HEK293 (cell line): ENCODE results near the gene ELOVL7.

Experiments used
- CTCF ChIA-PET: fragments of 350-600 bp; formaldehyde crosslinking; extraction: SDS; loops from one replicate; lab custom pipeline; 2021; ENCODE audit warnings: antibody characterized with exemption; lab: Yijun Ruan, JAX
- POLR2A ChIA-PET: fragments of 300-600 bp; formaldehyde crosslinking; extraction: SDS; loops from one replicate; lab custom pipeline; 2020; ENCODE audit warnings: antibody characterized with exemption, inconsistent platforms; lab: Yijun Ruan, JAX
- H3K27ac ChIP-seq: fragments of 200-500 bp; sonication (Bioruptor generic); 2 replicates; pipeline ENCODE4 v1.5.1; 2014; ENCODE audit warnings: low read depth, low read length, control low read depth, inconsistent platforms; ENCODE audit errors: extremely low read depth
- H3K36me3 ChIP-seq, 2 experiments: fragments of 200-500 bp in 1 of 2; sonication (Bioruptor generic) in 1 of 2; 1 replicate in 1 of 2; 2 replicates in 1 of 2; pipeline ENCODE4 v1.5.1; 2014 to 2017; ENCODE audit warnings: inconsistent platforms in 2 of 2, low read length in 2 of 2; ENCODE audit not compliant: control insufficient read depth in 2 of 2, insufficient read depth in 1 of 2
- H3K4me1 ChIP-seq: fragments of 200-500 bp; sonication (Bioruptor generic); 2 replicates; pipeline ENCODE4 v1.5.1; 2014; ENCODE audit warnings: mild to moderate bottlenecking, low read length, inconsistent platforms; ENCODE audit not compliant: control insufficient read depth, insufficient read depth
- H3K4me3 ChIP-seq: 2 replicates; pipeline ENCODE4 v1.5.1; 2011; ENCODE audit warnings: low read depth, mild to moderate bottlenecking, control low read depth, low read length, moderate library complexity
- H3K9me3 ChIP-seq: fragments of 200-500 bp; sonication (Bioruptor generic); 2 replicates; pipeline ENCODE4 v1.5.1; 2014; ENCODE audit warnings: low read depth, low read length, inconsistent platforms; ENCODE audit not compliant: control insufficient read depth, insufficient read depth
- KLF17 ChIP-seq: fragments of 450-650 bp; formaldehyde crosslinking; IDR thresholded peaks from 2 replicates; pipeline ENCODE4 v1.5.1; 2016; ENCODE audit warnings: missing biosample characterization, missing genetic modification characterization
- KLF8 ChIP-seq: fragments of 450-650 bp; formaldehyde crosslinking; IDR thresholded peaks from 2 replicates; pipeline ENCODE4 v1.5.1; 2016; ENCODE audit warnings: missing biosample characterization, missing genetic modification characterization
- PRDM10 ChIP-seq: fragments of 450-650 bp; formaldehyde crosslinking; IDR thresholded peaks from 2 replicates; pipeline ENCODE4 v1.5.1; 2016; ENCODE audit warnings: missing biosample characterization, missing genetic modification characterization
- PRDM4 ChIP-seq: fragments of 450-650 bp; formaldehyde crosslinking; IDR thresholded peaks from 2 replicates; pipeline ENCODE4 v1.5.1; 2017; ENCODE audit warnings: missing biosample characterization, missing genetic modification characterization
- ZNF112 ChIP-seq: fragments of 450-650 bp; formaldehyde crosslinking; IDR thresholded peaks from 2 replicates; pipeline ENCODE4 v1.5.0; 2017; ENCODE audit warnings: missing biosample characterization, missing genetic modification characterization
- ZNF19 ChIP-seq: fragments of 450-650 bp; formaldehyde crosslinking; IDR thresholded peaks from 2 replicates; pipeline ENCODE4; 2016; ENCODE audit warnings: missing biosample characterization, missing genetic modification characterization, low read depth
- ZNF2 ChIP-seq: fragments of 450-650 bp; formaldehyde crosslinking; IDR thresholded peaks from 2 replicates; pipeline ENCODE4 v1.5.1; 2016; ENCODE audit warnings: missing biosample characterization, missing genetic modification characterization
- ZNF221 ChIP-seq: fragments of 450-650 bp; formaldehyde crosslinking; IDR thresholded peaks from 2 replicates; pipeline ENCODE4 v1.5.1; 2017; ENCODE audit warnings: missing biosample characterization, missing genetic modification characterization, borderline replicate concordance
- ZNF239 ChIP-seq: fragments of 450-650 bp; formaldehyde crosslinking; IDR thresholded peaks from 2 replicates; pipeline ENCODE4 v1.5.1; 2016; ENCODE audit warnings: missing biosample characterization, missing genetic modification characterization
- ZNF280D ChIP-seq: fragments of 450-650 bp; formaldehyde crosslinking; IDR thresholded peaks from 2 replicates; pipeline ENCODE4 v1.5.1; 2016; ENCODE audit warnings: missing biosample characterization, missing genetic modification characterization
- ZNF548 ChIP-seq: fragments of 450-650 bp; formaldehyde crosslinking; IDR thresholded peaks from 2 replicates; pipeline ENCODE4 v1.5.1; 2016; ENCODE audit warnings: missing biosample characterization, missing genetic modification characterization
- ZXDB ChIP-seq: fragments of 450-650 bp; formaldehyde crosslinking; IDR thresholded peaks from 2 replicates; pipeline ENCODE4 v1.5.1; 2016; ENCODE audit warnings: missing biosample characterization, missing genetic modification characterization

ELOVL7 gene

GRCh38 chr5:60886158-60886557 is 42.1 kb upstream of the ELOVL7 start:
- no peak overlapping the region for H3K27ac ChIP-seq

More at GRCh38 chr5:60886158-60886557, 42.1 kb upstream of the ELOVL7 start:
- ChIA-PET CTCF (no interaction called here), POLR2A (no interaction called here)
- TF ChIP-seq ZNF19 (tag by site-specific recombination) (no peak), PRDM4 (no peak), KLF8 (no peak), ZNF239 (tag by site-specific recombination) (no peak), ZNF280D (tag by site-specific recombination) (no peak), ZNF548 (tag by site-specific recombination) (no peak), PRDM10 (no peak), KLF17 (tag by site-specific recombination) (no peak), ZXDB (tag by site-specific recombination) (no peak), ZNF112 (no peak), ZNF221 (no peak), ZNF2 (no peak)
- H3K4me3 ChIP-seq: no peak overlapping the region
- no peaks in the 10 kb centered on the region for H3K9me3 ChIP-seq
- peaks cover 0 to 7% of the 10 kb centered on the region in 2 experiments; a peak in 2 of 3 replicates for H3K36me3 ChIP-seq
- no peaks in the 10 kb centered on the region for H3K4me1 ChIP-seq
